A172 (cell line): ENCODE results near the gene LGR4. TPM values are rescaled to one million over a fixed set of nuclear protein-coding genes. Genes with fewer than 3 reads are reported as not detected.
A peak's percentile ranks its signal among the peaks of the same experiment; 100 is the strongest.

Experiments
- DNase-seq: peaks from one replicate; pipeline ENCODE4 v3.0.0-alpha.2; 2015; ENCODE audit warnings: low spot score
- total RNA-seq: library from RNA; depleted of rRNA; stranded (reverse); fragments of >200 nt; shearing (Covaris generic); gene quantifications from 2 replicates; pipeline ENCODE4 v1.2.3, GENCODE V29; 2014

Gene LGR4
- total RNA-seq, 1 experiment from 2014 or later = 10.0 TPM

DNA sequence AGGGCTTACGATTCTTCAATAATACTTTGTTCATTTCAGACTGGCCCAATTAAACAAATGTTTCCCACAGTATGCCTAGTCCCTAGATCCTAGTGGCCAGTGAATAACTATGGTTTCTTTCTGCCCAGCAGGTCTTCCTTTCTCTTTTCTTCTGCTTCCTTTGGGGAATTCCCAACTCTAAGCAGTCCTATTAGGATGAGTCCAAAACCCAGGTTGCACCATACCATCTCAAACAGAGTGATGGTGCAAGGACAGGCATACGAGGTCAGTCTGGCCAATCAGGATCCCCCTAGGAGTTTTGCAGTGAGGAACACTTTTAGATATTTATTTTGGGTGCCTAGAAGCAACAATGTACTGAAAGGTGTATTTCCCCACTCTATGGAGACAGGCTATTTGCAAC is 68.2 kb downstream of the LGR4 start:
- DNase-seq = no peak

DNA sequence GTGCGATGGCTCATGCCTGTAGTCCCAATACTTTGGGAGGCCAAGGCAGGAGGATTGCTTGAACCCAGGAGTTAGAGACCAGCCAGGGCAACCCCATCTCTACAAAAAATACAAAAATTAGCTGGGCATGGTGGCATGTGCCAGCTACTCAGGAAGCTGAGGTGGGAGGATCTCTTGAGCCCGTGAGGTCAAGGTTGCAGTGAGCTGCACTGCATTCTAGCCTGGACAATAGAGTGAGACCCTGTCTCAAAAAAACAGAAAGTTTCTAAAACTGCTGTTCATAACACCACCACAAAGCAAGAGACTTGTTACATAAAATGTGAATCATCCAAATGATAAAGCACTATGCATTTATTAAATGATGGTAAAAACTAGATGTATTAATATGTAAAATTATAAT is 69.4 kb downstream of the LGR4 start:
- DNase-seq = no peak

DNA sequence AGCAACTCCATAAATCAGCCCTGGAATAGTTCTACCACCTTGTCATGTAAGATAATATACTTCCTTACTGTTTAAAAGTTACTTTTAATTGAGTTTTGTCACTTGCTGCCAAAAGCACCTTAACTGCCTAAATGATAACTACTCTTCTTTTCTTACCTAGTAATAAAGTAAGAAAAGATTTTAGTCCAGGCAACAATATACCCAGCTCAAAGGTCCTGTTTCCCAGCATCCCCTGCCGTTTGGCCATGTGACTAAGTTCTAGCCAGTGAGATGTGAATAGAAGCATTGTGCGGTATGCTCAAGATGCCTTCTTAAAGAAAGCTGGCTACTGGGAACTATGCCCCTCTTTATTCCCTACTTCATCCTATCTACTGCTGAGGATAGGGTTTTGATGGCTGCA is 70.1 kb downstream of the LGR4 start:
- DNase-seq = no peak

DNA sequence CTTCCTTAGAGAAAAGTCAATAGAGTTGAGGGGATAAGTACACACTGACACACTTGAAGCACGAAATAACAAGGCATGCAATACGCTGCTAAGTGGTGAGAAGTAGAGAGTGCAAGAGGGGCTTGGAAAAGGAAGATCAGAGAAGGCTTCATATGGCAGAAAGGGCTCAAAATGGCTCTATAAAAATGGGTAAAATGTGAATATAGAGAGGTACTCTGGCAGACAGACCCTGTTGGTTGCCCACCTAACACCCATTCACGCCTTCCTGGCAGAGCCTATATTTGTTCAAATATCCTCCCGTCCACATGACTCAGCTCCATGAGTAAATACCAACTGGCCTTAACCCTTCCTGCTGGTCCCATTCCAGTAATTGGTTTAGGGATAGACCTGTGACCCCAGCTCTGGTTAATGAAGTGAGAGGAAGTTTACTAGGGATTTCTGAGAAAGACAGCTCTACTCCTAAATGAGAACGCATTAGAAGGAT is 70.7 kb downstream of the LGR4 start:
- no peak for DNase-seq

DNA sequence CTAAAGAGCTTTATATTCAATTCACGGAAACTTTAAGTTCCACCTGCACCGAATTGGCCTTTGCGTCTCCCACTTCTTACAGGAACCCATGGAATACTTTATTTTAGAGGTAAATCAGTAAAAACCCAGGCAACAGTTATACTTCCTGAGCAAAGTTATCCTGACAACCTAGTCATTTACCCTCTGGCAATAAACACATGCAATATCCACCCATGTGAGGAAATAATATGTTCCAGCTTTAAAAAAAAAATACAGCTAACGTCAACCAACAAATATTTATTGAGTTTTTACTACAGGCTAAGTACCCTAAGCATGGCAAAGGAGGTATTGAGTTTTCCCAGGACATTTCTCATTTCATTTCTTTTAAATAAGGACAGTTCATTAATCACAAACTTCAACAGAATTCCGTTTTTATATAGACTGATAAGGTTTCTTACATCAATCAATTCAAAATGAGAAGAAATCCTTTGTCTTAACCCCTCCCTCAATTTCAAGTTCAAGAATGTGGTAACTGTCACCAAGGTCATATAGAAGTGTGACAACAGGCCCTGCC is 71.2 kb downstream of the LGR4 start:
- DNase-seq = no peak

DNA sequence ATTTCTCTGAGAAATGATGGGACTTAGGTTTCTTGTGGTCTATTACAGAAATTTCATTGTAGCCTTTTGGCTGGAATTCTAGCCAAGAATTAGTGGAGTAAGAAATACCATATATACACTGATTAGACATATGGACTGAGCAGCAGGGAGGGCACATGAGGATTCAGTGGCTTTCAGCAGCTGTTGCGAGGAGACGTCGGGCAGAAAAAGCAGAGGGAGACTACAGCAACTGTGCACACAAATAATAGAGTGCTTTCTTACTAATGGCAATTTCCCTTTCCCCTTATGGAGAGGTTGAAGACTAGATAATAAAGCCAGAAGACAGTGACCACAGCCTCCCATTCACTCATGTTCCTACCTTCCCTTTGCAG is 74.2 kb downstream of the LGR4 start:
- no peak for DNase-seq

DNA sequence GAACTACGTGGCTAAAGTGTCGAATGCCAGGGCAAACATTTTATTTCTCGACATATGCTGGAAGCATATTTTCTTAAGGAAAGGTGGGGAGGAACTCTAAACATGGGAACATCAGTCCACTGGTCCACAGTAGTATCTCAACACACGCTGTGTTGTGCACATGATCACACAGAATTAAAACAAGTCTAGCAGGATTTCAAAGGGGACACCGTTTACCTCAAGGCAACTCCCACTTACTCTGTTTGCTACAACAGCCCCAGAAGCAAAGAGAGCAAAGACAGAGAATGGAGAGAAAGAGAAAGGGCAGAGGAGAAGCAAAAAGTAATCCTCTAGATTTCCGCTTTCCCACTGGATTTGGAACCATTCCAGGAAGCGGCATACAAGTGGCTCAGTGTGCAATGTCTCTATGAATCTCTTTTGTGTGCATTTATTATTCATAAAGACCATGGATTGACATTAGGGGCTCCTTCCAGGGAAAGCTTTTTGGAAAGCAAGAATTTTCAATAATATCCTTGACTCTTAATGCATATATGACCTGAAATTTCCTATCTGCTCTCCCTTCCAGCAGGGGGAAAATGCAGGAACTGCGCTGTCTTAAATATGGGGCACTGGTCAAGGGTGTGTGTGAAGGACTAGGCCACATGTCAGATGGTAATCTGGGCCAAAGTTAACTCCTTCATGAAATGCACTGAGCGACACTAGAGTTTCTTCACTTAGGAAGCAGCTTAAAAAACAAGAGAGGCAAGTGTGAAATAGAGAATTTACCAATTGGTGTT is 74.8 kb downstream of the LGR4 start:
- DNase-seq = no peak

DNA sequence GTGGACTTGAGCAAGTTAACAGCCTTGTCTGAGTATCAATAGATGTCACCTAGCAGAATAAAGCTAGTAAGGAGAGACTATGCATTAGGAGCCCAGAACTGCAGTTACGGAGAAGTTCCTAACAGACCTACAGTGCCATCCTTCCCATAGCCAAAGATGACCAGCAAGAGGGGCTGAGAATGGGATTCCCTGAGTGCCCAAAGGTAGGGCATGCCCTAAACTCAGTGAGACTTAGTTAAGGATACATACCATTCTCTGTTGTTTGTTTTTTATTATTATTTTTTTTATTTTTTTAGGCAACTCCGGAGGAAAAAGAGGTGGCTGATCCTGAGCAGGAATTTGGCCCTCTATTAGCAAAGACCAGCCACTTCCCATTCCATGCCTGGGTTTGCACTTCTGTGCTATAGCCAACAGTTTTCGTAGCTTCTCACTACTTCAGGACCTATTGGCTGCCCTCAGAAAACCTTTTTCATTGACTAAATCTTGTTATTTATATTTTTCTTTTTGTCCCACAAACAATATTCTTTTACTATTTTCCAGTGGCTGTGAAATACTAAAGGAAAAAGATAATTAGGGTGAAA is 76.2 kb downstream of the LGR4 start:
- no peak for DNase-seq

DNA sequence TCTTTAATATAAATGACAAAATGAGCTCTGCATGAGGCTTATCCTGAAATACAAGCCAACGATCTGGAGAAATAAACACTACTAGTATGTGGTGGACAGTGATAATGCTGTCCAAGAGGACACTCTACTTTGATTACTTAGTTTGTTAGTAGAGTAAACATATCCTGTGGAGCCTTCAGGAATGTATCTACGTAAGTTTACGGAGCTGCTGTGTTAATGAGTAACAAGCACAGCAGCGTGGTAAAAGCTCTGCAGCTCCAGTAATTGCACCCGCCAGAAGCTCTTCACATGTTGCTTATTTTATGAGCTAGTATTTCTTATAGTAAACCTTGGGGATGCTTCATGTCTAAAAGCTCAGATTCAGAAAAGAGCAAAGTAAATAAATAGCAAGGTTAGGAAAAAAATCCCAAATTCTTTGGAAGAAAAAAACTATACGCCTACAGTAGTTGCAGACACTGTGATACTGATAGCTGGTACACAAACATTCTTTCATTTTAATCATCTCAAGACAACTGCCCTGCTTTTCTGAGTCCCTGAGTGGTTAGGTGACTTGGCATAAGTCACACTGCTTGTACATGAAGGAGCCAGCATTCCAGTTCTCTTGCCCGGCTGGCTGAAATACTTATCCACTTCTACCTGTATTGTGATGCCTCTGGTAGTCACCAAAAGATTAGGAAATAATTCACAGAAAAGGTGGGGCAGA is 76.9 kb downstream of the LGR4 start:
- peak; percentile 29 for DNase-seq

DNA sequence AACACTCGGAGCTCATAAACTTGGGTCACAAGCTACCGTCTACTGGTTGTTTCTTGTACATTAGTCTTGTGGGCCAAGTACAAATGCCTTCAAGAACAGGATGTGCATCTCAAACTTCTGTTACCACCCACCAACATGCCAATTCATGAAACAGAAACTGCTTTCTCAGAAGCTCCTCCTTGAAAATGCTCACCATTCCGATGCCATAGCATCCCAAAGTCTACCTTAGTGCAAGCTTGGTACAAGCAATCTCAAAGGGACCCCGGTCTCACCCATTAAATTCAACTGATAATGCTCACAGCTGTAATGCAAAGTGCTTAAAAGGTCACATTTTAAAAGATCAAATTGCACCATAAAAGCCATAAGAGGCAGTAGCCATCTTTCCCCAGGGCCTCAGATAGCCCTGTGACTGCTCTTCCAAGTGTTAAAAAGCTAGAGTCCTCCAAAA is 77.8 kb downstream of the LGR4 start:
- DNase-seq = no peak

DNA sequence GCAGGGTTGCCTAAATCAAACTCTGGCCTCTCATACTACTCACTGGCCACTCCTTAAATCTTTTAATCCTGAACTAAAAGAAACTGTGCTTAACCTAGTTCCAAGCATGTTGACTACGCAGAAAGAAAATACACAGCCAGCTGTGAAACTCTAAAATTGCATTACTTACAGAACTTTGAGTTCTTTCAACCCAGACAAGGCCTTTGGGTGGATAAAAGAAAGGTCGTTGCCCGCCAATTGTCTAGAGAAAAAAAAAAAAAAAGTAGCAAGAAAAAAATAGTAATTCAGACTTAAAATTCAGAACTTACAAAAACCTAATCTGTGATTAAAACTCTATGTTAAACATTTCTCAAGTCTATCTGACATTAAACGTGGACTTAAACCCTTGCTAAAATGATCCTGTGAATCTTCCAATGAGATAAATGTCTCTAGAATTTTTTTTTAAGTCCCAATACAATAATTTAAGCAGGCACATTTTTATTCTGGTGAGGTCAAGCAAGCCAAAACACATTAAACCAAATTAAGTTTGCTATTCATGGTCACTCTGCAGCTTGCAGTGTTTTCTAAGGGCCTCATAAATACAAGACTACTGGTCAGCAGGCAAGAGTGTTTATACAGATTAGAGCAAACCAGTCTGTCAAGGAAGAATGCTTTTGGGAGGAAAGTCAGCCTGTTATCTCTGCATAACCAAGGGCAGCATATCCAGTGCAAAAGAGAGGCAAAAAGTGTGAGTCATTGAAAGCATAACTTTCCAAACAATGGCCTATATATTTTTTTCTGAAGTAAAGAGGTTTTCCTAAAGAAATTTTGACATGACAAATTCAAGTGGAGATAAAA is 80.1 kb downstream of the LGR4 start:
- DNase-seq = peak; percentile 82

DNA sequence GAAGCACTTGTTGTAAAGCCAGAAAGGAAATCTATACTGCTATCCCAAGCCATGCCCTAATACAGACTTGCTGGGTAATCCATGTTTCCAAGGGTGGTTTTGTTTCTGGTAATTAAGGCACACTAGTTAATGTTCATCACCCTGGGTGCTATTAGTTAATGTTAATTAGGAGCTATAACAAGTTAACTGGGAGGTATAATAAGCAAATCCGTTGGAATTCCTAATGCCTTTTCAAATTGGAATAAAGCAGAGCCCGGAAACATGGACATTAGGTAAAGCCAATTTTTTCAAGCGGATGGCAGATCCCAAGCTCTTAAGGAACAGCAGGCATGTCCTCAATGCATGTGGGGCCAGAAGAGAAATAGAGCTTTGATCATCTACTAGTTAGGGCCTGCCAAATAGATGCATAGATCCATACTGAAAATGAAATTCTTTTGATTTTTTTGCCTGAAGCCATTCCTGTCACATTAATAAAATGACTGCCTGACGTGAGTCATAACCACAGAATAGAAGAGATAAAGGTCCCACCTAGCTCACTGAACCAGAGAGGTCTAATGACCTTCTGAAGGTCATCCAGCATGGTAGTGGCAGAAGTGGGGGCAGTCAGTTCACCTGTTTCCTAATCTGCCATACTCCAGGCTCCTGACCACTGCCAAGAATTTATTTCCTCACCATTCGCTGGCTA is 81.1 kb downstream of the LGR4 start:
- peak; percentile 47 for DNase-seq

DNA sequence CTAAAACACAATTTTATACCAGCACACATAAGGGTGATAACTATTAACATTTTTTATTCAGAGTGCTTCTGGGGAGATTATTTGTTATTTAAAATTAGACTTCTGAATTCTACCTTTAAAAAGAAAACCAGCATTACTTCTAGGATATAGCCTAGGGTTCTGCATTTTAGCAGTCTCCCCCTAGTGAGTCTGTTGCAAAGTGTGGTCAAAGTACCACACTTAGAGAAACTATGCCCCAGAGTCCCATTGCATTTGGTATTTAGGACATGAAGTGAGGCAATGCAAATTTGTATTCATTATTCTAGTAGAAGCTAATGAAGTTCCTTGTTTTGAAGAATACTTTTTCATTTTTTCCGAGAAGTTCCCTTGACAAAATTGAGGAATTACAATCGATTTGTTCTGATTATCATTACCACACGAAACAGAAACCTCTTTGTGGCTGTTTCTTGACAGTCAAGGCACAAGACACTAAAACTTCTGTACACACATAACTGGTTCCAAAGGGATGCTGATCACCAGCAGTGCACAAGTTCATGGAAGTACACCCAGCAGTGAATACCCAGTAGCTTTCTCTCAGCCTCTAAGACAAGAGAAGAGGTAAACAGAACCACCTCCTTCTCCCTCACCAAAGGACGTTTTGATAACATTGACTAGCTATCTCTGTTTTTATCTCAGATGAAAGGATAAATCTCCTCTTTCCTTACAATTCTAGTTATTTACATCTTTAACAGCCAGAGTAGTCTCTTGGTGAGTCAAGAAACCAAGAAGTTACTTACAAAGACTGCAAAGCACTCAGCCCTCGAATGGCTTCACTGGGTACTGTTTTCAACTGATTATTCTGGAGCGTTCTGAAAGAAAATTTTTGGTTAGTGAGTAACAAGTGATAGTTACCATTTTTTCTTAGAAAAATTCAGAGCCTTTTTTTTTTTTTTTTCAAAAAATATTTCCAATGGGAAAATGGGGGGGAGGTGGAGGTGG is 82.0 kb downstream of the LGR4 start:
- peak; percentile 14 for DNase-seq

DNA sequence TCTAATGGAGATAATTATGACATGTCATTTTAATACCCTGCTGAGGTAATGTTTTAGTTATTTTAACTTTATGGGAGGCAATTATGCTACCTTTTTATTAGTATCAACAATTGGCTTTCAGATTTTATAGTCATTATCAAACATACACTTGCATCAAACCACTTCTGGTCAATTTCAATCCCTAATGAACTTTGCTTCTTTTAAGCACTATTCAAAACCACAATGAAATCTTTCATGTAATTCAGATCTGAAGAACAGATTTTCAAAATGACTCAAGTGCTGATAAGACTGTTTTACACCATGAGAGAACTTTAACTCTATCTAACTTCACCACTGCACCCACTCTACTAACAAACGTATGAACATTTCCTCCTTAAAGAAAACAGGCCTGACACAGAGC is 83.7 kb downstream of the LGR4 start:
- peak; percentile 18 for DNase-seq

DNA sequence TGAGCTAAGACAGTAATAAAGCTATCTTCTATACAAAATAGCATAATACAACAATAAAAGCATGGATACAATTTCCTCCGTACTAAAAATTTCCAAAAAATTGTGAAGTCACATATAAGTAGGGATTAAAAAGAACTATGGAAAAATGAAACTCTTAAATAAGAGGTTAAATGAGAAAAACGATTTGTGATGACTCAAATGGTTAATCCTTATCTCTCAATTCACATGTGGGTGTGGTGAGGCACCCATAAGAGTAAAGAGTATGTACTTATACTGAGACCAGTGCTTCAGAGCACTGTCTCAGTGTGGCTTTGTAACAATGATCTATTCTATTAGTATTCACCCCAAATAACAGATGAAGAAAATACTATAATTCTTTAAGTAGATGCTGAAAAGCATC is 84.6 kb downstream of the LGR4 start:
- no peak for DNase-seq

DNA sequence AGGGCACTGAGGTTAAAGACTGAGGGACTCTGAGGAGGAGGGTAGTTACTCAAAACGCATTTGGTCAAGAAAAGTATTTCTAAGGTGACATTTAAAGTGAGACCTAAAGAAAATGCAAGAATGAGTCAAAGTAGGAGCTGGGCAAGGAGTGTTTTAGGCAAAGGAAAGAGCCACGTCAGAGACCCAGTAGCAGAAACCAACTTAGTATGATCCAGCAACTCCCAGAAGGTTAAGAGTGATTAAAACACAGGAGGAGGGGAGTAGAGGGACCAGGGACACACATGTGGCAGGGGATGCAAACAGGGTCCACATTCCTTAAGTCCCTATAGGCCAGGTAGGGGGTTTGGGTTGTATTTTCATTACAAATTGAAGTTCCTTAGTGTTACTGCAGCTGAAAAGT is 85.2 kb downstream of the LGR4 start:
- DNase-seq = no peak

DNA sequence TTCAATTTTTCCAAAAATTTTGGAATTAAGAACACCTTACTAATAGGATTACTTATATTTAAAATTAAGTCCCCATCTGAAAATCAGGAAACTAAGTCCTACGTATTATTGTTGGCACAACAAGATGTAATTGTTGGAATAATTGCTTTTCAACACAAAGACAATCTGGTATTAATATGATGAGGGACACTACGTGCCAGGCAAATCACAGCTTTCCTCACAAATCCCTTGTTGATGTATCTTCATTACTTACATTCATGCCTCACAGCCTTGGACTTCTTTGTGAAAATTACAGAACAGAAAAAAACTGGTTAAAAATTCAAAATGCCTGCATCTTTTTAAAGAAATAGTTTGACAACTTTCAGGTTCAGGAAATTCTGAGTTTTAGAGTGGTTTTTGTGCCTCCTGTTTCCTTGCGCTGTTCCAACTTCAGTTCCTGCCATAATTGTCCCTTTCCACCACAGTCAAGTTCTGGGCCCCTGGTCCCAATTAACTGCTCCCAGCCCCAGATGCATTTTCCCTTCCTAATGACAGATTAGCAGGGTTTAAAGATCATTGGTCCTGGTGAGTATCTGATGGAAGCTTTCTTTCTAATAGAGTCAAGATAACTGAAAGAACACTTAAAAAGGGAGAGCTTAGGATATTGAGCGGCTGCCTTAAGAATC is 86.3 kb downstream of the LGR4 start:
- no peak for DNase-seq

DNA sequence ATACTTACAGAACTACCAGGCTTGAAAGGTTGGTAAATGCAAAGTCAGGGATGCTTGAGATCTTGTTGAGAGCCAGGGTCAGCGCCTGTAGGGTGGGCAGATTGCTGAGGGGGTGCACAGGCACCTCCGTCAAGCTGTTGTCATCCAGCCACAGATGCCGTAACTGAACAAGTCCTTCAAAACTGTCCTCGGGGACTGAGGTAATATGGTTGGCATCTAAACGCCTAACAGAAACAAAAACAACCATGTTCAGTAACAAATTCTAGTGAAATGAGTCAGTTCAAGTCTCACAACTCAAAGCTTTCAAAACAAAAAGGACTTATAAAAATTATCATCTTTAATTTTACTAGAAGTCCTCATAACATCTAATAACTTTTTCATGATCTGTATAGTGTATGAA is 87.3 kb downstream of the LGR4 start:
- peak; percentile 56 for DNase-seq

DNA sequence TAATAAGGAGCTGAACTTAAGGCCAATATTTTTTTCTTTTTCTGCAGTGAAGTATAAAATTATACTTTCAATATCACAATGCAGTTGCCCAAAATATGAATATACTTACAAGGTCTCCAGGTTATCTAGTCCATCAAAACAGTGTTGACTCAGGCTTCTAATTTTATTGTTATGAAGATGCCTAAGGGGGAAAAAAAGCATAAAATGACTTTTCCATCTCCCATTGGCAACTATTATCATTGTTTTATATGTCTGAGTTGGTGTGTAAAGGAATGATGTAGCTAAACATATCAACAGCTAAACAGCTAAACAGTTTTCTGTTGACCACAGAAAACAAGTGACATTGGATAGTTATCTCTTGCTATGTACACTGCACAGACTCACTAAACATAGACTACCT is 88.4 kb downstream of the LGR4 start:
- DNase-seq = no peak
